Gastrocnemius medialis (tissue), 4 donors: ENCODE results near the gene TNIP3.

ENCODE experiments used
- CTCF ChIP-seq, 5 experiments: fragments of 450-650 bp in 3 of 5; fragments of 200-600 bp in 2 of 5; sonication (generic) in 2 of 5; IDR thresholded peaks in 4 of 5; conservative IDR thresholded peaks in 1 of 5; 1 replicate in 4 of 5; 2 replicates in 1 of 5; pipeline ENCODE4 v1.5.1; 2016 to 2019; ENCODE audit warnings: antibody characterized with exemption in 5 of 5, mild to moderate bottlenecking in 3 of 5, moderate library complexity in 3 of 5
- POLR2A ChIP-seq, 2 donors: fragments of 450-650 bp; IDR thresholded peaks; one replicate each; pipeline ENCODE4 v1.6.1; 2017; ENCODE audit warnings: antibody characterized with exemption in 2 of 2, mild to moderate bottlenecking in 2 of 2, moderate library complexity in 2 of 2

- TF ChIP-seq CTCF (IDR thresholded peaks at IDR 0.05 in 4 of 5, conservative IDR thresholded peaks at IDR 0.05 in 1 of 5): no peak
- TF ChIP-seq POLR2A (IDR thresholded peaks at IDR 0.05): no peak
These were observed 35.8 kb upstream of the TNIP3 start for GRCh38 chr4:121199742-121200561.
